Parathyroid adenoma (tissue), 2 donors: ENCODE results near the gene ABCC1.
"Not testable (repeated sequence)": the region's sequence is repeated elsewhere in the genome, so short reads cannot be mapped to it uniquely, and the experiment has no call there.

ENCODE experiments used
- H2AFZ ChIP-seq: fragments of 300-600 bp; sonication (generic); one replicate; pipeline ENCODE4 v1.7.0; 2017; ENCODE audit warnings: antibody characterized with exemption, mild to moderate bottlenecking
- H3K27ac ChIP-seq: fragments of 300-600 bp; sonication (generic); one replicate; pipeline ENCODE4 v1.7.0; 2017
- H3K27me3 ChIP-seq: fragments of 300-600 bp; sonication (generic); one replicate; pipeline ENCODE4 v1.7.0; 2017; ENCODE audit warnings: low read length; ENCODE audit not compliant: control insufficient read depth, insufficient read depth
- H3K36me3 ChIP-seq: fragments of 300-600 bp; sonication (generic); one replicate; pipeline ENCODE4 v1.7.0; 2017; ENCODE audit warnings: low read length; ENCODE audit not compliant: control insufficient read depth, insufficient read depth
- H3K4me1 ChIP-seq: fragments of 300-600 bp; sonication (generic); one replicate; pipeline ENCODE4 v1.7.0; 2017; ENCODE audit warnings: control low read depth
- H3K4me2 ChIP-seq: fragments of 300-600 bp; sonication (generic); one replicate; pipeline ENCODE4 v1.7.0; 2017; ENCODE audit warnings: low read length
- H3K4me3 ChIP-seq: fragments of 300-600 bp; sonication (generic); one replicate; pipeline ENCODE4 v1.7.0; 2017; ENCODE audit warnings: low read depth, low read length
- H3K79me2 ChIP-seq: fragments of 300-600 bp; sonication (generic); one replicate; pipeline ENCODE4 v1.7.0; 2017; ENCODE audit warnings: control low read depth
- H3K9ac ChIP-seq: fragments of 300-600 bp; sonication (generic); one replicate; pipeline ENCODE4 v1.7.0; 2017; ENCODE audit warnings: mild to moderate bottlenecking
- H3K9me3 ChIP-seq: fragments of 300-600 bp; sonication (generic); one replicate; pipeline ENCODE4 v1.7.0; 2017; ENCODE audit warnings: low read length; ENCODE audit not compliant: control insufficient read depth
- CTCF ChIP-seq: fragments of 300-600 bp; sonication (generic); IDR thresholded peaks from one replicate; pipeline ENCODE4 v1.7.0; 2017; ENCODE audit warnings: antibody characterized with exemption, mild to moderate bottlenecking
- donor health status: primary hyperparathyroidism.

ABCC1 gene

GRCh38 chr16:16175296-16175695 is 225.9 kb downstream of the ABCC1 start:
- Histone ChIP-seq H3K4me1 (no peaks in the 10 kb centered on the region), H2AFZ (no peak overlapping the region), H3K27me3 (no peaks in the 10 kb centered on the region), H3K79me2 (no peaks in the 10 kb centered on the region), H3K36me3 (no peaks in the 10 kb centered on the region), H3K4me2 (no peak overlapping the region), H3K27ac (no peak overlapping the region), H3K4me3 (no peak overlapping the region), H3K9me3 (no peaks in the 10 kb centered on the region), H3K9ac (no peak overlapping the region)
- TF ChIP-seq CTCF, result no peak

GRCh38 chr16:16176328-16176727 is 226.9 kb downstream of the ABCC1 start:
- H3K9me3 ChIP-seq, result no peaks in the 10 kb centered on the region

GRCh38 chr16:16178455-16179162 is 229.2 kb downstream of the ABCC1 start:
- no peak overlapping the region for H3K9ac ChIP-seq
- no peaks in the 10 kb centered on the region for H3K4me1 ChIP-seq
- H3K27me3 ChIP-seq, result no peaks in the 10 kb centered on the region
- H3K79me2 ChIP-seq, result no peaks in the 10 kb centered on the region
- no peak for TF ChIP-seq CTCF
- H3K4me2 ChIP-seq, result no peak overlapping the region
- no peak overlapping the region for H2AFZ ChIP-seq
- H3K9me3 ChIP-seq, result no peaks in the 10 kb centered on the region
- H3K4me3 ChIP-seq, result no peak overlapping the region
- no peaks in the 10 kb centered on the region for H3K36me3 ChIP-seq
- H3K27ac ChIP-seq, result no peak overlapping the region

More at GRCh38 chr16:16176328-16176727, 226.9 kb downstream of the ABCC1 start:
- Histone ChIP-seq H3K27me3 (no peaks in the 10 kb centered on the region), H3K36me3 (no peaks in the 10 kb centered on the region), H3K79me2 (no peaks in the 10 kb centered on the region), H2AFZ (no peak overlapping the region), H3K27ac (no peak overlapping the region), H3K4me2 (no peak overlapping the region), H3K4me3 (no peak overlapping the region), H3K4me1 (no peaks in the 10 kb centered on the region), H3K9ac (no peak overlapping the region)
- TF ChIP-seq CTCF, result no peak

- not testable (repeated sequence) for H3K4me1 ChIP-seq, H3K27me3 ChIP-seq, H3K9me3 ChIP-seq, H3K4me3 ChIP-seq, H3K79me2 ChIP-seq, H3K27ac ChIP-seq, H3K9ac ChIP-seq, H2AFZ ChIP-seq, H3K36me3 ChIP-seq, H3K4me2 ChIP-seq
Observed at GRCh38 chr16:16181748-16182147, 232.3 kb downstream of the ABCC1 start.

GRCh38 chr16:16182918-16183317 is 233.5 kb downstream of the ABCC1 start:
- no peak overlapping the region for H2AFZ ChIP-seq
- no peaks in the 10 kb centered on the region for H3K9me3 ChIP-seq
- no peak overlapping the region for H3K4me2 ChIP-seq
- no peak overlapping the region for H3K27ac ChIP-seq
- H3K36me3 ChIP-seq, result no peaks in the 10 kb centered on the region
- TF ChIP-seq CTCF, result no peak
- H3K9ac ChIP-seq, result no peak overlapping the region
- H3K79me2 ChIP-seq, result peaks cover 2% of the 10 kb centered on the region
- H3K27me3 ChIP-seq, result no peaks in the 10 kb centered on the region
- no peak overlapping the region for H3K4me3 ChIP-seq
- H3K4me1 ChIP-seq, result no peaks in the 10 kb centered on the region
